ENCODE results near the gene ERAL1. TPM values are rescaled to one million over a fixed set of nuclear protein-coding genes. Genes with fewer than 3 reads are reported as not detected.
"Not testable (repeated sequence)": the region's sequence is repeated elsewhere in the genome, so short reads cannot be mapped to it uniquely, and the experiment has no call there.

The ERAL1 gene
- total RNA-seq, 2 experiments from 2014 or later, result 46.1 to 50.6 TPM

- Mint-ChIP-seq H3K4me1 (peaks cover 33% of the 10 kb centered on the region), H3K27ac (no peak overlapping the region), H3K36me3 (peaks cover 11% of the 10 kb centered on the region), H3K9me3 (ENCODE audit: low read depth) (no peaks in the 10 kb centered on the region), H3K4me3 (no peak overlapping the region), H3K27me3 (no peaks in the 10 kb centered on the region)
- ATAC-seq (no peak), DNase-seq (no peak)
- CTCF ChIA-PET, result interaction anchor here (0.6 kb wide), 1 partner anchor 73 kb away, joined by 3 read pairs; no protein-coding TSS in a partner anchor
Observed at GRCh38 chr17:28874750-28875149, 19.9 kb downstream of the ERAL1 start.

- no peaks in the 10 kb centered on the region for H3K9me3 Mint-ChIP-seq (ENCODE audit: low read depth)
- H3K27me3 Mint-ChIP-seq, result no peaks in the 10 kb centered on the region
- peaks cover 14% of the 10 kb centered on the region for H3K36me3 Mint-ChIP-seq
- ATAC-seq (no peak), DNase-seq (no peak)
- peaks cover 31% of the 10 kb centered on the region for H3K4me1 Mint-ChIP-seq
- H3K27ac Mint-ChIP-seq, result no peak overlapping the region
- CTCF ChIA-PET, result no interaction called here
- H3K4me3 Mint-ChIP-seq, result no peak overlapping the region
Observed at GRCh38 chr17:28875848-28876550, 21.2 kb downstream of the ERAL1 start.

GRCh38 chr17:28877150-28877711 lies 22.4 kb downstream of the ERAL1 start:
- DNase-seq; CTCF ChIA-PET; H3K27ac Mint-ChIP-seq; ATAC-seq; H3K4me3 Mint-ChIP-seq; H3K27me3 Mint-ChIP-seq; H3K9me3 Mint-ChIP-seq (ENCODE audit: low read depth): not testable (repeated sequence)
- H3K4me1 Mint-ChIP-seq, result peaks cover 20% of the 10 kb centered on the region
- peaks cover 19% of the 10 kb centered on the region for H3K36me3 Mint-ChIP-seq

- Mint-ChIP-seq H3K27me3 (no peaks in the 10 kb centered on the region), H3K4me1 (peaks cover 20% of the 10 kb centered on the region), H3K36me3 (peaks cover 23% of the 10 kb centered on the region), H3K4me3 (no peak overlapping the region), H3K9me3 (ENCODE audit: low read depth) (no peaks in the 10 kb centered on the region), H3K27ac (no peak overlapping the region)
- no peak for ATAC-seq
- CTCF ChIA-PET, result interaction anchor here (1.0 to 2.0 kb wide), 5 partner anchors 16 to 115 kb away, joined by 3 to 14 read pairs (median 5); partner anchors contain the start of gene FAM222B
- DNase-seq, result no peak
Observed at GRCh38 chr17:28878158-28878910, 23.5 kb downstream of the ERAL1 start.

- ATAC-seq, result no peak
- Mint-ChIP-seq H3K4me1 (peaks cover 20% of the 10 kb centered on the region), H3K27me3 (no peaks in the 10 kb centered on the region), H3K36me3 (peaks cover 24% of the 10 kb centered on the region), H3K9me3 (ENCODE audit: low read depth) (no peaks in the 10 kb centered on the region), H3K27ac (no peak overlapping the region), H3K4me3 (no peak overlapping the region)
- DNase-seq, result no peak
- CTCF ChIA-PET, result interaction anchor here (1.0 to 2.0 kb wide), 5 partner anchors 16 to 116 kb away, joined by 3 to 14 read pairs (median 5); partner anchors contain the start of gene FAM222B
Observed at GRCh38 chr17:28878981-28879380, 24.2 kb downstream of the ERAL1 start.

- H3K27me3 Mint-ChIP-seq, result no peaks in the 10 kb centered on the region
- ATAC-seq, result no peak
Observed at GRCh38 chr17:28879886-28880571, 25.2 kb downstream of the ERAL1 start.

GRCh38 chr17:28880572-28880945 lies 25.7 kb downstream of the ERAL1 start:
- peaks cover 24% of the 10 kb centered on the region for H3K36me3 Mint-ChIP-seq
- H3K27ac Mint-ChIP-seq, result no peak overlapping the region
- no peaks in the 10 kb centered on the region for H3K27me3 Mint-ChIP-seq
- DNase-seq (no peak), ATAC-seq (no peak)
- H3K4me1 Mint-ChIP-seq, result peaks cover 16% of the 10 kb centered on the region
- H3K4me3 Mint-ChIP-seq, result no peak overlapping the region
- H3K9me3 Mint-ChIP-seq (ENCODE audit: low read depth), result no peaks in the 10 kb centered on the region
- CTCF ChIA-PET, result no interaction called here

More at GRCh38 chr17:28879886-28880571, 25.2 kb downstream of the ERAL1 start:
- Mint-ChIP-seq H3K4me1 (peaks cover 18% of the 10 kb centered on the region), H3K4me3 (no peak overlapping the region), H3K36me3 (peaks cover 24% of the 10 kb centered on the region), H3K9me3 (ENCODE audit: low read depth) (no peaks in the 10 kb centered on the region), H3K27ac (no peak overlapping the region)
- no peak for DNase-seq
- CTCF ChIA-PET, result interaction anchor here (1.5 to 2.0 kb wide), 3 partner anchors 15 to 117 kb away, joined by 5 to 14 read pairs (median 5); no protein-coding TSS in a partner anchor

GRCh38 chr17:28881533-28882056 lies 26.8 kb downstream of the ERAL1 start:
- Mint-ChIP-seq H3K9me3 (ENCODE audit: low read depth) (no peaks in the 10 kb centered on the region), H3K27ac (no peak overlapping the region), H3K36me3 (peaks cover 24% of the 10 kb centered on the region), H3K4me3 (no peak overlapping the region), H3K27me3 (no peaks in the 10 kb centered on the region), H3K4me1 (peaks cover 6% of the 10 kb centered on the region)
- no peak for DNase-seq
- no peak for ATAC-seq
- CTCF ChIA-PET, result no interaction called here

GRCh38 chr17:28882154-28882895 lies 27.5 kb downstream of the ERAL1 start:
- H3K27me3 Mint-ChIP-seq, result no peaks in the 10 kb centered on the region
- no peak overlapping the region for H3K4me3 Mint-ChIP-seq
- H3K9me3 Mint-ChIP-seq (ENCODE audit: low read depth), result no peaks in the 10 kb centered on the region
- peaks cover 6% of the 10 kb centered on the region for H3K4me1 Mint-ChIP-seq
- no peak overlapping the region for H3K27ac Mint-ChIP-seq
- no peak for DNase-seq
- peaks cover 24% of the 10 kb centered on the region for H3K36me3 Mint-ChIP-seq
- CTCF ChIA-PET, result interaction anchor here (1.0 to 1.1 kb wide), 2 partner anchors 20 to 33 kb away, joined by 4 to 6 read pairs; partner anchors contain the start of gene DHRS13
- ATAC-seq, result no peak

- no peak overlapping the region for H3K27ac Mint-ChIP-seq
- H3K9me3 Mint-ChIP-seq (ENCODE audit: low read depth), result no peaks in the 10 kb centered on the region
- ATAC-seq (no peak), DNase-seq (no peak)
- H3K4me3 Mint-ChIP-seq, result no peak overlapping the region
- CTCF ChIA-PET, result interaction anchor here (0.8 to 1.0 kb wide), 2 partner anchors 13 to 120 kb away, joined by 3 read pairs; no protein-coding TSS in a partner anchor
- peaks cover 15% of the 10 kb centered on the region for H3K36me3 Mint-ChIP-seq
- peaks cover 2% of the 10 kb centered on the region for H3K4me1 Mint-ChIP-seq
- no peaks in the 10 kb centered on the region for H3K27me3 Mint-ChIP-seq
Observed at GRCh38 chr17:28883967-28884702, 29.3 kb downstream of the ERAL1 start.

GRCh38 chr17:28885363-28885762 lies 30.5 kb downstream of the ERAL1 start:
- Mint-ChIP-seq H3K4me1 (peaks cover 9% of the 10 kb centered on the region), H3K9me3 (ENCODE audit: low read depth) (no peaks in the 10 kb centered on the region), H3K36me3 (peaks cover 15% of the 10 kb centered on the region), H3K27me3 (no peaks in the 10 kb centered on the region), H3K27ac (peak overlapping the region; percentile 1), H3K4me3 (no peak overlapping the region)
- CTCF ChIA-PET, result interaction anchor here (0.8 to 2.3 kb wide), 3 partner anchors 14 to 122 kb away, joined by 3 to 6 read pairs (median 3); no protein-coding TSS in a partner anchor
- DNase-seq (no peak), ATAC-seq (no peak)

GRCh38 chr17:28885951-28886350 lies 31.1 kb downstream of the ERAL1 start:
- H3K9me3 Mint-ChIP-seq (ENCODE audit: low read depth), result no peaks in the 10 kb centered on the region
- H3K27me3 Mint-ChIP-seq, result no peaks in the 10 kb centered on the region
- DNase-seq (no peak), ATAC-seq (no peak)
- H3K27ac Mint-ChIP-seq, result no peak overlapping the region
- peaks cover 14% of the 10 kb centered on the region for H3K4me1 Mint-ChIP-seq
- CTCF ChIA-PET, result interaction anchor here (1.0 to 2.3 kb wide), 2 partner anchors 18 to 122 kb away, joined by 3 to 6 read pairs; no protein-coding TSS in a partner anchor
- H3K36me3 Mint-ChIP-seq, result peaks cover 17% of the 10 kb centered on the region
- no peak overlapping the region for H3K4me3 Mint-ChIP-seq

All from activated CD8-positive, alpha-beta memory T cell treated with anti-CD3 and anti-CD28 coated beads, Interleukin-2, amount 10 ng/mL, durations not matched to agents 7 days and 5 days (primary cell).